Measurements from ENCODE around the gene VANGL2.

VANGL2 gene

DNA sequence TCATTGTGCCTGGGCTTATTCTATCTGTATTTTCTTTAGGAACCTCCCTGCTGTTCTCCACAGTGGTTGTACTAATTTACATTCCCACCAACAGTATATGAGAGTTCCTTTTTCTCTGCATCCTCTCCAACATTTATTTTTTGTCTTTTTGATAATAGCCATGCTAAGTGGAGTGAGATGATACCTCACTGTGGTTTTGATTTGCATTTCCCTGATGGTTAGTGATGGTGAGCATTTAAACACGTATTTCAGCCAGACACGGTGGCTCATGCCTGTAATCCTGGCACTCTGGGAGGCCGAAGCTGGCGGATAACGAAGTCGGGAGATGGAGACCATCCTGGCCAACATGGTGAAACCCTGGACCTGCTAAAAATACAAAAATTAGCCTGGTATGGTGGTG is 64.8 kb downstream of the VANGL2 start:
- no peak for DNase-seq

DNA sequence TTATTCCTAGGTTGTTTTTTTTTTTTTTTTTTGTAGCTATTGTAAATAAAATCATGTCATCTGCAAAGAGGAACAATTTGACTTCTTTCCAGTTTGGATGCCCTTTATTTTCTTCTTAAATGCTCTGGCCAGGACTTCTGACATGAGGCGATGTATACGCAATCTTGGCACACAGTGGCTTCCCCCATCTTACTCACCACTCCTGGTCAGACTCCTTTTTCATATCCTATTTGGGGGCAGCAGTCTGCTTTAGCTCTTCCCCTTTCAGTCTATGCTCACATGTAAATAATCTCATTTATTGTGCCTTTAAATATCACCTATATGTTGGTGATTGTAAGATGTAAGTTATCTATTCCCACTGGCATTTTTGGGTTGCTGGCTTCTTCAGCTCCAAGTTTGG is 66.6 kb downstream of the VANGL2 start:
- DNase-seq = no peak

DNA sequence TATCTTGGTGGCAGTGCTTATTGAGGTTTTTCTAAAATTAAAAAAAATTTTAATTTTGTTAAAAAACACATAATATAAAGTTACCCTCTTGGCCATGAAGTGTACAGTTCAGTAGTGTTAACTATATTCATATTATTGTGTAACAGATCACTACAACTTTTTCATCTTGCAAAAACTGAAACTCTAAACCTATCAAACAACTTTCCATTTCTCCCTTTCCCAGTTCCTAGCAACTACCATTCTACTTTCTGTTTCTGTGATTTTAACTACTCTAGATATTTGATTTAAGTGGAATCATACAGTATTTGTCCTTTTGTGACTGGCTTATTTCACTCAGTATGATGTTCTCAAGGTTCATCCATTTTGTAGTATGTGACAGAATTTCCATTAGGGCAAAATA is 67.2 kb downstream of the VANGL2 start:
- DNase-seq = no peak

DNA sequence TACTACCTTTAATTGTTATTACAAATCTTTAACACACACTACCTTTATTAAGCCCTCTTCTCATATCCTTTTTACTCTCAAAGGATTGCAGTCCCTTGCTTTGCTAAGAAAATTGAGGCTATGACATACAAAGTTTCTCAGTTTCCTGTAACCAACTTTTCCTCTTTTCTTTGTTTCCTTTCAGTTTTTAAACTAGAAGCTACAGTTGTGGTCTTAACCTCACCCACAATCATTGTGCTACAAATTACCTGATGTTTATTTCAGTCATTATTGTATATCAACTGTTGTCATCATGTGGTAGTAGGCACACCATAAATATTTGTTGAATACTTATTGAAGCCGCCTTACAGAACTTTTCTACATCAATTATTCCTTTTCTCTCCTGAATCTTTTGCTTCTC is 70.9 kb downstream of the VANGL2 start:
- DNase-seq = no peak

DNA sequence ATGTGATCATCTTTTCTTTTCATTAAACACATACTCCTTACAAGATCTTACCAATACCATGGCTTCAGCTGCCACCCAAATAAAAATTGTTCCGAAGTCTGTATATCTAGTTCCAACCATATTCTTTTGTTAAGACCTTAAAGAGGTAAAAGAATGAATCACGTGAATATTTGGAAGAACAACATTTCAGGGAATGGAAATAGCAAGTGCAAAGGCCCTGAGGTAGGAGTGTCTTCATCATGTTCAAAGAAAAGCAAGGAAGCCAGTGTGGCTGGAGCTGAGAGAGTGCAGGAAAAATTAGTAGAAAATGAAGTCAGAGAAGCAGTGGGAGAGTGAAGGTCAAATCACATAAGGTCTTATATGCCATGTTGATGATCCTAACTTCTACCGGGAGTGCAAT is 71.7 kb downstream of the VANGL2 start:
- DNase-seq = no peak

DNA sequence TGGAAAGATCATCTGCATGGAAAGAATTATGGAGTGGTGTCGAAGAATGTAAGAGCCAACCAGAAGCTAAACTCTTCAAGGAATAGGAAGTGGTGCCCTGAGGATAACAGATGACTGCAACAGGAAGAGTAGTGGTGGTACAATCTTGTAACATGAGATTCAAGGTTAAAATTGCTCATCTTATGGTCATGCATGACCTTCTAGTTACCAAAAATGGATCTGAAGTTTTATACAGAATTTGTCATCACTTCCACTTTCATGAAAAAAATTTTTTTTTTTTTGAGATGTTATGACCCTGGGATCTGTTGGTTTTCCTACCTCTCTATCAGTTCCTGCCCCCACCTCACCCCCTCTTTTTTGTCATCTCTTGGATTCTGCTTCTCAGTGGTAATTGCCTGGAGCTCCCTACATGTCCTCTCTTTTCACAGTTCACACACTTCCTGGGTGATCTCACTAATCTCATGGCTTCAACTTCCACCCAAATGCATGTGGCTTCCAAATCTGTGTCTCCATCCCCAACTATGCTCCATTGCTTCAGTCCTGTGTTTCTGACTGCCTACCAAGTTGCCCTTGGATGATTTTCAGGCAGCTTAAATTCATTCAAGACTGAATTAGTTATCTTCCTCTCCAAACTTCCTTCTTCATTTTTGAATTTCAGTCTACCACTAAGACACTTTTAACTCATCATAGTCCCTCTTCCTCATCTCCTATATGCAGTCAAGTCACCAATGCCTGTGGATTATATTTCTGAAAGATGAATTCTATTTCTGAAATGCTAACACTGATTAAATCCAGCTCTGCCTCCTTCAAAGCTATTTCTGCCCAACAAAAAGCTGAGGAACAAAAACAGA is 74.3 kb downstream of the VANGL2 start:
- DNase-seq = no peak
